Endodermal cell (in vitro differentiated cells): ENCODE data around the gene LECT2. TPM values are rescaled to one million over a fixed set of nuclear protein-coding genes. Genes with fewer than 3 reads are reported as not detected.

Source experiments
- DNase-seq: peaks from one replicate; pipeline ENCODE4 v3.0.0-alpha.2; 2017
- H3K27ac ChIP-seq: 2 replicates; pipeline ENCODE4 v1.5.1; 2013; ENCODE audit warnings: mild to moderate bottlenecking, low read depth, low read length, moderate library complexity
- H3K27me3 ChIP-seq: 2 replicates; pipeline ENCODE4 v1.6.1; 2013; ENCODE audit warnings: mild to moderate bottlenecking, low read length, moderate library complexity; ENCODE audit not compliant: insufficient read depth, control insufficient read depth, poor library complexity, severe bottlenecking
- H3K36me3 ChIP-seq: 2 replicates; pipeline ENCODE4 v1.7.0; 2013; ENCODE audit warnings: mild to moderate bottlenecking, low read length, moderate library complexity; ENCODE audit not compliant: control insufficient read depth, insufficient read depth
- H3K4me1 ChIP-seq: one replicate; pipeline ENCODE4 v1.7.0; 2013; ENCODE audit warnings: low read length; ENCODE audit not compliant: control insufficient read depth, insufficient read depth
- H3K4me3 ChIP-seq: 2 replicates; pipeline ENCODE4 v1.5.1; 2013; ENCODE audit warnings: mild to moderate bottlenecking, low read length, moderate library complexity
- H3K9ac ChIP-seq: 2 replicates; pipeline ENCODE4 v1.6.1; 2013; ENCODE audit warnings: mild to moderate bottlenecking, low read length, moderate library complexity; ENCODE audit not compliant: poor library complexity, severe bottlenecking; ENCODE audit errors: extremely low read depth
- H3K9me3 ChIP-seq: 2 replicates; pipeline ENCODE4 v1.6.1; 2013; ENCODE audit warnings: mild to moderate bottlenecking, low read length, moderate library complexity; ENCODE audit not compliant: control insufficient read depth
- H3K27ac Mint-ChIP-seq: 2 replicates; pipeline ENCODE4 v1.8.0; 2020; ENCODE audit warnings: mixed read lengths
- H3K27me3 Mint-ChIP-seq: 2 replicates; pipeline ENCODE4 v1.8.0; 2021; ENCODE audit warnings: mild to moderate bottlenecking, mixed read lengths; ENCODE audit not compliant: insufficient read depth
- H3K36me3 Mint-ChIP-seq: 2 replicates; pipeline ENCODE4 v1.8.0; 2020; ENCODE audit warnings: low read depth, mixed read lengths
- H3K4me1 Mint-ChIP-seq: 2 replicates; pipeline ENCODE4 v1.8.0; 2020; ENCODE audit warnings: mixed read lengths
- H3K4me3 Mint-ChIP-seq: 2 replicates; pipeline ENCODE4 v1.8.0; 2020; ENCODE audit warnings: mild to moderate bottlenecking, moderate library complexity, mixed read lengths
- H3K9me3 Mint-ChIP-seq: 2 replicates; pipeline ENCODE4 v1.8.0; 2020; ENCODE audit warnings: mild to moderate bottlenecking, mixed read lengths
- WGBS, 2 experiments: methylation state at CpG; one replicate each; pipeline versions ENCODE4 v1.1.5 to v1.1.7; 2013; ENCODE audit warnings: missing lambda C conversion rate in 2 of 2, mixed read lengths in 1 of 2; ENCODE audit not compliant: insufficient coverage in 1 of 2, insufficient read length in 1 of 2; 5-methylcytosine and 5-hydroxymethylcytosine counted together
- total RNA-seq, 2 donors: library from RNA; stranded (reverse); fragmentation: NEBNext Ultra II Directional in 1 of 2; extraction: Animal tissue kit (Norgen Biotek cat#: 25700) in 1 of 2; gene quantifications; 2 replicates in 1 of 2; 3 replicates in 1 of 2; pipeline ENCODE4 v1.2.1, GENCODE V29; 2021
- TF ChIP-seq, protein P1 (sequence below): fragments of 200-600 bp; sonication (generic); conservative IDR thresholded peaks from 2 replicates; pipeline ENCODE4 v1.5.0; 2021; ENCODE audit warnings: antibody characterized with exemption, mild to moderate bottlenecking

Gene LECT2
- total RNA-seq, 2 donors from 2014 or later = not detected

DNA sequence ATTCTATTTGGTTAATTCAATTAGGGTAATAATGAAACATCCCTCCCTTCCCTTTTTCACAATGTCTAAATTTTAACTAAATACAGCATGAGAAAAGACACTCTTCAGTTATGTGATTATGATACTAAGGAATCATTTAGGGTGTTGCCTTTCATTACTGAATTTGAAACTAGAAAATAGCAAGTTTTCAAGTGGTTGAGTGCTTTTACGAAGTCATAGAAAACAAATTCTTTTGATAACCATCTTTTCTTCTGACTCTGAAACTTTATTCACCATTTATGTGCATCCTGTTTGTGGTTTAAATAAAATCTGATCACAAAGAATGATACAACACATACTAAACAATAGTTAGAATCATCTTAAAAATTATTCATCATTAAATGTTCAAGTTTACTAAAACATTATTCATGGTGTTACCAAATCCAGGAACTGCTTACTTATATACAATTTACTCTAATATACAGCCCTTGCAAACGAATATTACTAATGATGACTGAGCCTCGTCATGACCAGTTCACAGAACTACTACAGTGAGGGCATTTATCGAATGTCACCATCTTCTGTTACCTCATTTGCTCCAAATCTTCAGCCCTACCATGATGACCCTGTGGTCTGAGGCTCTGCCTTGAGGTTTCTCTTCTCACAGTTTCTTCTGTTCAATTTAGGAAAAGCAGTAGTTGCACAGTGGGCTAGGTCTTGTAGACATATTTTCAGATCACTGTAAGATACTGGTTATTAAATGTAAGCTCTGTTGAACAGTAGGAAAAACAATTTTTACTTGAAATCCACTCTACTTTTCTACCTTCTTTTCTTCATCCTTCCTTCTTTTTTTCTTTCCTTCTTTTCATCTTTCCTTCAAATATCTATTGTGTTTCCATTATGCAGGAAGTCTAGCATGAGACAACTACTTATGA lies 40.8 kb downstream of the LECT2 start:
- DNase-seq = no peak
- Mint-ChIP-seq H3K4me1 (no peaks in the 10 kb centered on the region), H3K36me3 (no peaks in the 10 kb centered on the region), H3K4me3 (no peak overlapping the region), H3K9me3 (no peaks in the 10 kb centered on the region), H3K27ac (no peak overlapping the region), H3K27me3 (peaks cover 81% of the 10 kb centered on the region)
- Histone ChIP-seq H3K27me3 (peaks cover 88% of the 10 kb centered on the region), H3K9ac (no peak overlapping the region), H3K27ac (no peak overlapping the region), H3K4me3 (no peak overlapping the region), H3K4me1 (no peaks in the 10 kb centered on the region), H3K9me3 (no peaks in the 10 kb centered on the region), H3K36me3 (no peaks in the 10 kb centered on the region)
- TF ChIP-seq, protein P1, sequence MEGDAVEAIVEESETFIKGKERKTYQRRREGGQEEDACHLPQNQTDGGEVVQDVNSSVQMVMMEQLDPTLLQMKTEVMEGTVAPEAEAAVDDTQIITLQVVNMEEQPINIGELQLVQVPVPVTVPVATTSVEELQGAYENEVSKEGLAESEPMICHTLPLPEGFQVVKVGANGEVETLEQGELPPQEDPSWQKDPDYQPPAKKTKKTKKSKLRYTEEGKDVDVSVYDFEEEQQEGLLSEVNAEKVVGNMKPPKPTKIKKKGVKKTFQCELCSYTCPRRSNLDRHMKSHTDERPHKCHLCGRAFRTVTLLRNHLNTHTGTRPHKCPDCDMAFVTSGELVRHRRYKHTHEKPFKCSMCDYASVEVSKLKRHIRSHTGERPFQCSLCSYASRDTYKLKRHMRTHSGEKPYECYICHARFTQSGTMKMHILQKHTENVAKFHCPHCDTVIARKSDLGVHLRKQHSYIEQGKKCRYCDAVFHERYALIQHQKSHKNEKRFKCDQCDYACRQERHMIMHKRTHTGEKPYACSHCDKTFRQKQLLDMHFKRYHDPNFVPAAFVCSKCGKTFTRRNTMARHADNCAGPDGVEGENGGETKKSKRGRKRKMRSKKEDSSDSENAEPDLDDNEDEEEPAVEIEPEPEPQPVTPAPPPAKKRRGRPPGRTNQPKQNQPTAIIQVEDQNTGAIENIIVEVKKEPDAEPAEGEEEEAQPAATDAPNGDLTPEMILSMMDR = no peak
- WGBS, 2 experiments = 71 to 81% methylated on average over 3 to 4 of the region's 4 CpGs

- H3K4me1 ChIP-seq = no peaks in the 10 kb centered on the region
- peaks cover 32% of the 10 kb centered on the region for H3K27me3 ChIP-seq
- 75% methylated on average over 1 of the region's 1 CpG; no CpG with 5 or more reads in 1 of the 2 experiments for WGBS, 2 experiments
Observed at GRCh38 chr5:135905144-135905543, 49.6 kb downstream of the LECT2 start.

DNA sequence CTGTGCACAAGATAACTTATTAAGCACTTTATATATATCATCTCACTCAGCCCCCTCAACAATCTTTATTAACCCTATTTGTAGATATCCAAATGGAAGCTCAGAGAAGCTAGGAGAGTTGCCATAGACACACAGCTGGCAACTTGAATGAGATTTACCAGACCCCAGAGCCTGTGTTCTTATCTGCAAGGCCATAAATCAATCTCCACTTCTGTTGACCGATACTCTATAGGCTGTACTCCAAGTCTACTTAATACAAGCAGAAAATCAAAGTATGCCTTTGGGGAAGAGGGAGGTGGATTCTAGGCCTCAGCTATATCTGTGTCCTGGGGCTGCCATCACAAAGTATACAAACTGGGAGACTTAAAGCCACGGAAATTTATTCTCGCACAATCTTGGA lies 53.1 kb downstream of the LECT2 start:
- H3K9me3 ChIP-seq = no peaks in the 10 kb centered on the region
- no peak overlapping the region for H3K4me3 ChIP-seq
- DNase-seq = no peak
- no peaks in the 10 kb centered on the region for H3K36me3 Mint-ChIP-seq
- no peak overlapping the region for H3K27ac Mint-ChIP-seq
- WGBS, 2 experiments = 89 to 90% methylated on average over 2 to 3 of the region's 3 CpGs
- no peaks in the 10 kb centered on the region for H3K9me3 Mint-ChIP-seq
- H3K9ac ChIP-seq = no peak overlapping the region
- H3K27ac ChIP-seq = no peak overlapping the region
- TF ChIP-seq, protein P1 = no peak
- no peaks in the 10 kb centered on the region for H3K4me1 Mint-ChIP-seq
- no peaks in the 10 kb centered on the region for H3K36me3 ChIP-seq
- peaks cover 10% of the 10 kb centered on the region for H3K27me3 ChIP-seq
- no peak overlapping the region for H3K4me3 Mint-ChIP-seq
- peaks cover 32% of the 10 kb centered on the region for H3K27me3 Mint-ChIP-seq
- no peaks in the 10 kb centered on the region for H3K4me1 ChIP-seq

More at GRCh38 chr5:135905144-135905543, 49.6 kb downstream of the LECT2 start:
- no peaks in the 10 kb centered on the region for H3K9me3 ChIP-seq
- H3K4me3 ChIP-seq = no peak overlapping the region
- DNase-seq = no peak
- H3K36me3 Mint-ChIP-seq = no peaks in the 10 kb centered on the region
- no peaks in the 10 kb centered on the region for H3K36me3 ChIP-seq
- H3K4me3 Mint-ChIP-seq = no peak overlapping the region
- no peak overlapping the region for H3K27ac Mint-ChIP-seq
- H3K4me1 Mint-ChIP-seq = no peaks in the 10 kb centered on the region
- no peak overlapping the region for H3K27ac ChIP-seq
- H3K9ac ChIP-seq = no peak overlapping the region
- H3K27me3 Mint-ChIP-seq = peaks cover 36% of the 10 kb centered on the region
- TF ChIP-seq, protein P1 = no peak
- no peaks in the 10 kb centered on the region for H3K9me3 Mint-ChIP-seq
